ENCODE data around the gene MAP2K3.

MAP2K3 gene

DNA sequence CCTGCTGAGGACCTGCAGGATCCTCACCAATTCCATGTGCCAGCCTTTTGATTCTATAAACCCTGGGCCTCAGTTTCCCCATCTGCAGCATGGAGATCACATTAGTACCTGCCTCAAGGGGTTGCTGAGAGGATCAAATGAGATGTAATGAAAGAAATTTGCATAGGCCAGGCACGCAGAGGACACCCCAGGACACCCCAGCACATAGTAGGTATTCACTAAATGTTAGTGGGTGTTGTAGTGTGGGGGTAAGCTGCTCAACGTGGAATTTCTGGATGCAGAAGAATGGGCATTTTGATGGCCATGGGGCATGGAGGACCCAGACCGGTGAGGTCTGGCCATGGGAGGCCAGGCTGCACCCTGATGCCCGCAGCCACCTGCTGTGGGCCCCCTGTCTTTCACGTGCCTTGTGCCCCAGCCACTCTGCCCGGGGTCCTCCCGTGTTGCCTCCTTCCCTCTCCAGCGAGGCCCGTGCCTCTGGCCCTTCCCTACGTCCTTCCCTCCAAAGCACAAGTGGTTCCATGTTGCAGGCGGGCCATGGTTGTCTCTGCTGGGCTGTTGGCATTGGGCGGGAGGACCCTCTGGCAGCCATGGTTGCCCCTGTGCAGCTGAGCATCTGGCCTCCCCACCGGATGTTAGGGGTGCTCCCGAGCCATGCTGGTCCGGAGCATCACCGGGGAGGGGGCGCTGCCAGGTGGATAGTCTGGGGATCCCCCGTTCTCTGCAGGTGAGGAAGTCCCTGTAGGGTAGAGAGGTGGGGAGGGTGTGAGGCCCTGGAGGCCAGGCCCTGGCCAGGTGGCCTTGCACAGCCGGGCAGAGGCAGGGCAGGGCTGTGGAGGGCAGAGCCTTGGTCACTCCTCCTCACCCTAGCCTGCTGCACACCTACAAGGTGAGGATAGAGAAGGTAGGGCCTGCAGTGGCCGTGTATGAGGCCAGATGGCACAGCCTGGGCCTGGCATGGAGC, 8.6 kb downstream of the MAP2K3 start:
- no peak for DNase-seq (ENCODE audit: low spot score)

GRCh38 chr17:21293831-21294210, 9.3 kb downstream of the MAP2K3 start:
- no peak for DNase-seq (ENCODE audit: low spot score)
- no peak for TF ChIP-seq CTCF (IDR thresholded peaks at IDR 0.05)
- no peak overlapping the region for H3K27ac ChIP-seq
- H3K4me3 ChIP-seq: no peak overlapping the region

More for the DNA sequence above, 8.6 kb downstream of the MAP2K3 start:
- Histone ChIP-seq H3K4me3 (no peak overlapping the region), H3K27ac (no peak overlapping the region)
- no peak for TF ChIP-seq CTCF (IDR thresholded peaks at IDR 0.05)

GRCh38 chr17:21294321-21295035, 10.0 kb downstream of the MAP2K3 start:
- Histone ChIP-seq H3K27ac (peak overlapping the region in 1 of 2 donors; percentile 12), H3K4me3 (no peak overlapping the region)
- TF ChIP-seq CTCF (IDR thresholded peaks at IDR 0.05): no peak
- peak; percentile 71 for DNase-seq (ENCODE audit: low spot score)

GRCh38 chr17:21295036-21295952, 10.8 kb downstream of the MAP2K3 start:
- no peak overlapping the region for H3K4me3 ChIP-seq
- no peak for TF ChIP-seq CTCF (IDR thresholded peaks at IDR 0.05)
- peak overlapping the region in 1 of 2 donors; percentile 12 for H3K27ac ChIP-seq
- peak; percentile 76 for DNase-seq (ENCODE audit: low spot score)

- Histone ChIP-seq H3K4me3 (no peak overlapping the region), H3K27ac (no peak overlapping the region)
- peak; percentile 76 for DNase-seq (ENCODE audit: low spot score)
- no peak for TF ChIP-seq CTCF (IDR thresholded peaks at IDR 0.05)
Measured at GRCh38 chr17:21296097-21297025, 11.8 kb downstream of the MAP2K3 start.
